Neuron (in vitro differentiated cells): ENCODE measurements around the gene C21orf58.

Experiments used
- H2AFZ ChIP-seq: one replicate; pipeline ENCODE4 v1.6.1; 2013; ENCODE audit warnings: low read depth, mild to moderate bottlenecking, inconsistent platforms, low read length, moderate library complexity
- H3K27me3 ChIP-seq: one replicate; pipeline ENCODE4 v1.6.1; 2013; ENCODE audit warnings: low read length; ENCODE audit not compliant: insufficient read depth
- H3K36me3 ChIP-seq: one replicate; pipeline ENCODE4 v1.6.1; 2013; ENCODE audit warnings: low read length; ENCODE audit not compliant: insufficient read depth
- H3K4me1 ChIP-seq: one replicate; pipeline ENCODE4 v1.6.1; 2013; ENCODE audit warnings: low read length; ENCODE audit not compliant: insufficient read depth
- H3K4me3 ChIP-seq: 2 replicates; pipeline ENCODE4 v1.5.1; 2013; ENCODE audit warnings: mild to moderate bottlenecking, low read length, moderate library complexity
- H3K9me3 ChIP-seq: one replicate; pipeline ENCODE4 v1.6.1; 2013; ENCODE audit warnings: low read length

Gene C21orf58

DNA sequence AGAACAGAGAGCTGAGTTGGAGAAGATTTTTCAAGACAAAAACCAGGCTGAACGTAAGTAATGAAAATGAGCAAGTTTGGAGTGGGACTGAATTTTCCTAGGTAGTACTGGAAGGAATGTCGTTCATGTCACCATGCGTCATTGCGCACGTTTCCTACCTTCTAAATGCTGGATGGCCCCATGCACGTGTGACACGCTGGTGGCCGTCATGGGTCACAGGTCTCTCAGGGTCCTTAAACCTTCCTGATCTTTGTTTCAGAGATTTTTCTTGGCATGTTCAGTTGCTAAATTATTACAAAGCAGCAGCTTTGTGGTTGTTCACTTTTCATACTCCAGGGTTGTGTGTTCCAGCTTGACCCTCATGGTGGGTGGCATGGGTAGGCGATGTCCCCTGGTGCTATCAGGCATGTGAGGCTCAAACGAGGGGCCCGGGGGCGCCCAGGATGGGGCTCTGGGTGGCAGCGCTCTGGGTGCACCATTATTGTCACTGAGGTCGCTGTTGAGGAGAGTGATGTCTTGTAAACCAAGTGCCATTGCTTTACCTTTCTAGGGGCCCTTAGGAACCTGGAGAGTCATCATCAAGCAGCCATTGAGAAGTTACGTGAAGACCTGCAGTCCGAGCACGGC is 25.6 kb upstream of the C21orf58 start:
- Histone ChIP-seq H3K4me1 (no peaks in the 10 kb centered on the region), H3K27me3 (no peaks in the 10 kb centered on the region), H2AFZ (no peak overlapping the region), H3K36me3 (peaks cover 83% of the 10 kb centered on the region), H3K4me3 (no peak overlapping the region), H3K9me3 (no peaks in the 10 kb centered on the region)

DNA sequence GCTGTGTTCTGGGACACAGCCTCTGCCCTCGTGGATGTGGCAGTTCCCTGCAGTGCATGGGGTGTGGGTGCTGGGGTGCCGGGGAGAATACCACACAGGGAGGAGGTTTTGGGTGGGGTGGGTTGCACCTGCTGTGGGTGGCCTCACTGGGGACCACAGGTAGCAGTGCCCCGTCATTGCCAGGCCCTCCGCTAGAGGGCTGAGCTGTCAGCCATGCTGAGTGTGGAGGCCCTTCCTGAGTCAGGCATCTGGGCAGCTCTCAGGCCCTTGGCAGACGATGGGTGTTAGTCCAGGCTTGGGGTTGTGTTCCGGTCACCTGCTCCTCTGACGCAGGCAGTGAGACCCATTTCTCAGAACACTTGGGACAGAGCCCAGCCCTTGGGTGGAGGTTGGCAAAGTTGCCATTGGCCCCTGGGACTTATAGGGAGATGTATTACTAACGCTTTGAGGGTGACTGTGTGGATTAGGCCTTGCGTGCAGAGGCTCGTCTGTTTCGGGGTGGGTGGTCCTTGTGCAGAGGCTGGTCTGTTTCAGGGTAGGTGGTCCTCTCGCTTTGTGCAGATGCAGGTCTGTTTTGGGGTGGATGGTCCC is 24.2 kb upstream of the C21orf58 start:
- no peak overlapping the region for H3K4me3 ChIP-seq
- H3K9me3 ChIP-seq: peaks cover 2% of the 10 kb centered on the region
- peaks cover 70% of the 10 kb centered on the region for H3K36me3 ChIP-seq
- no peak overlapping the region for H2AFZ ChIP-seq
- no peaks in the 10 kb centered on the region for H3K27me3 ChIP-seq
- no peaks in the 10 kb centered on the region for H3K4me1 ChIP-seq

DNA sequence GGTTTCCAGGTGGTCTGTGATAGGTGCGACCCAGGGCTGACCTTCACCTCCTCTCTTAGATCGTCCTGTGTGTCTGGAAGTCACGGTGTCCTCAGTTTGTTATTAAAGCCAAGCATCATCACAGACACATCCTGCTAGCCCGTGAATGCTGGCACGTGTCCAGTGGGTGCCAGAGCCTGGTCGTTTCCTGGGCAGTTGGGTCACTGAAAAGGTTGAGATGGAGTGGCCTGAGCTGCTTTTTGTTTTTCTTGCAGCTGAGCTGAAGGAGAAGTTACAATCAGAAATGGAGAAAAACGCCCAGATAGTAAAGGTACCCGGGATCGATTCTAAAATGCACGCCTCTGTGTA is 23.5 kb upstream of the C21orf58 start:
- Histone ChIP-seq H3K4me3 (no peak overlapping the region), H3K27me3 (no peaks in the 10 kb centered on the region), H3K4me1 (no peaks in the 10 kb centered on the region), H2AFZ (no peak overlapping the region), H3K9me3 (peaks cover 2% of the 10 kb centered on the region), H3K36me3 (peaks cover 65% of the 10 kb centered on the region)

DNA sequence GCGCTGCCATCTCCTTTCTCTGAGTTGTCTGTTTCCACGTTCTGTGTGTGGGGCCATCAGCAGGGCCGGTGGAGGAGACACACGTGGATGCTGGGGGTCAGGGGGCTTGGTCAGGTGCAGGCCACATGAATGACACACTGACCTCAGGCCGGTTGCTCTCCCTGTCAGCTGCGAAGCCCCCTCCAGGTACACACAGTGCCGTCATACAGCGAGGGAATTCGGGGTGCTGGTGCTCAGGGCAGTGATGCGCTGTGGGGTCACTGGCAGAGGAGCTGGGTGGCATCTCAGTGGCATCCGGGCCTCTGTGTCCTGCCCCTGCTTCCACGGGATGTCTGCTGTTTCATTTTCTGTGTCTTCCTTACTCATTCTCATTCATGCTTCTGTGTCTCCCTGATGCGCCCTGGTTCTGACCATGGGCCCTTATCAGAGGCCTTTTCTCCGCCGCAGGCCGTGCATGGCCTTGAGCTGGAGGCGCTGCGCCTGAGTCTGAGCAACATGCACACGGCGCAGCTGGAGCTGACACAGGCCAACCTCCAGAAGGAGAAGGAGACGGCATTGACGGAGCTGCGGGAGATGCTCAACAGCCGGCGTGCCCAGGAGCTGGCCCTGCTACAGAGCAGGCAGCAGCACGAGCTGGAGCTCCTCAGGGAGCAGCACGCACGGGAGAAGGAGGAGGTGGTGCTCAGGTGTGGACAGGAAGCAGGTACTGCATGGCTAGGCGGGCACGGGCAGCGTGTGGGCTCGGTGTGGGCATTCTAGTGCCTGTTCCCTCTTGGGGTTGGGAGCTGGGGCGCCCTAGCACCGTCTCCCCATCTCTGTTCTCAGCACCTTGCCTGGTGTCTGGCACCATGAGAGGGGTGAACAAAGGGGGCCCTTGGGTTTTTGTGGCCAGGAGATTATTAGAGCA is 22.9 kb upstream of the C21orf58 start:
- Histone ChIP-seq H3K27me3 (no peaks in the 10 kb centered on the region), H3K36me3 (peaks cover 64% of the 10 kb centered on the region), H3K4me3 (no peak overlapping the region), H2AFZ (no peak overlapping the region), H3K9me3 (peaks cover 3% of the 10 kb centered on the region), H3K4me1 (no peaks in the 10 kb centered on the region)

DNA sequence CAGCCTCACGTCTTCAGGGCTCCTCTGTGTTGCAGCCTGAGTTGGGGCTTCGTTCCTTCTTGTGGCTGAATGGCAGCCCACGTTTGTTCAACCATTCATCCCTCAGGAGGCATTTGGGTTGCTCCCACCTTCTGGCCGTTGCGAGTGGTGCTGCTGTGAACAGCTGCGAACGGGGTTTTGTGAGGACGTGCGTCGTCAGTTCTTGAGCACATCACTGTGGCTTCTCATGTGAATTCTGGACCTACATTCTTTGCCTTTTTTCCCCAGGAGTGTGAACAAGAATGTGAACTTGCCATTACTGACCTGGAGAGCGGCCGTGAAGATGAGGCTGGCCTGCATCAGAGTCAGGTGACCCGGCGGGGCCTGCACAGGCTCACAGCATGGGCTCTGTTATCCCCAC is 22.2 kb upstream of the C21orf58 start:
- no peak overlapping the region for H3K4me3 ChIP-seq
- peaks cover 5% of the 10 kb centered on the region for H3K9me3 ChIP-seq
- H3K36me3 ChIP-seq: peaks cover 59% of the 10 kb centered on the region
- no peaks in the 10 kb centered on the region for H3K27me3 ChIP-seq
- H2AFZ ChIP-seq: no peak overlapping the region
- no peaks in the 10 kb centered on the region for H3K4me1 ChIP-seq

DNA sequence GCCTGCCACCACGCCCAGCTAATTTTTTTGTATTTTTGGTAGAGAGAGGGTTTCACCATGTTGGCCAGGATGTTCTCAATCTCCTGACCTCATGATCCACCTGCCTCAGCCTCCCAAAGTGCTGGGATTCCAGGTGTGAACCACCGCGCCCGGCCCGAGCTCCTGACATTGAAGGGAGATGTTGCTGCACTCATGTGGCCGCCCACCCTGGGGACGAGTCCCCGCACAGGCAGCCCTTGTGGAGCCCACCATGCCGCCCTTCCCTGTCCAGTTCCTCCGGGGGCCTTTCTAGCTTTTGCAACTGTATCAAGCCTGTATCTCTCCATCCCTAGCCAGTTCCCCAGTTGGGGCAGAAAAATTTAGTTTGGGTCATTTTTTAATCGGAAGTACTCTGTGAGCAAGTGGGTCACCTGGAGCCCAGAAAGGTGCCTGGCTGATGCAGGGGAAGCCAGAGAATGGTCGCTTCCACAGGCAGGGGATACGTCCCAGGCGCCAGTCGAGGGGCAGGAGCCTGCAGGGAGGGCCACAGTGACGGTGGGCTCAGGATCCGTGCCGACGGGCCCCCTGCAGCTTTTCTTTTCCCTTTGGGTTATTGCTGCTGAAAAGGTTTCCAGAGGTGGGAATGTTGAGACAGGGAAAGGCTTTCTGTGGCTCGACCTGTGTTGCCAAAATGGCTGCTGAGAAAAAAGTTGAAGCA is 20.7 kb upstream of the C21orf58 start:
- peaks cover 58% of the 10 kb centered on the region for H3K36me3 ChIP-seq
- no peak overlapping the region for H2AFZ ChIP-seq
- H3K27me3 ChIP-seq: no peaks in the 10 kb centered on the region
- no peak overlapping the region for H3K4me3 ChIP-seq
- peaks cover 5% of the 10 kb centered on the region for H3K9me3 ChIP-seq
- H3K4me1 ChIP-seq: no peaks in the 10 kb centered on the region

DNA sequence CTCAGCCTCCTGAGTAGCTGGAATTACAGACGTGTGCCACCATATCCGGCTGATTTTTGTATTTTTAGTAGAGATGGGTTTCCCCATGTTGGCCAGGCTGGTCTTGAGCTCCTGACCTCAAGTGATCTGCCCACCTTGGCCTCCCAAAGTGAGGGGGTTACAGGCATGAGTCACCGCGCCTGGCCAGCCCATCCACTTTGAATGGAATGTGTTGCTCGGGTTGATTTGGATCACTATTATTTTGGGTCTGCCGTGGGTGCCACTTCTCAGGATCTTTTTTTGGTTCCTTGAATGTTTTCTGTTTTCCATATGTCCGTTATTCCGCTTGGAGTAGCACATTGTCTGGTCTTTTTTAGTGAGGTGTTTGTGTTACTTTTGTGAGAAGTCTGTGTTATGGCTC is 17.3 kb upstream of the C21orf58 start:
- H3K9me3 ChIP-seq: peaks cover 5% of the 10 kb centered on the region
- H3K36me3 ChIP-seq: peaks cover 52% of the 10 kb centered on the region
- H3K4me3 ChIP-seq: no peak overlapping the region
- no peak overlapping the region for H2AFZ ChIP-seq
- H3K27me3 ChIP-seq: no peaks in the 10 kb centered on the region
- H3K4me1 ChIP-seq: no peaks in the 10 kb centered on the region

DNA sequence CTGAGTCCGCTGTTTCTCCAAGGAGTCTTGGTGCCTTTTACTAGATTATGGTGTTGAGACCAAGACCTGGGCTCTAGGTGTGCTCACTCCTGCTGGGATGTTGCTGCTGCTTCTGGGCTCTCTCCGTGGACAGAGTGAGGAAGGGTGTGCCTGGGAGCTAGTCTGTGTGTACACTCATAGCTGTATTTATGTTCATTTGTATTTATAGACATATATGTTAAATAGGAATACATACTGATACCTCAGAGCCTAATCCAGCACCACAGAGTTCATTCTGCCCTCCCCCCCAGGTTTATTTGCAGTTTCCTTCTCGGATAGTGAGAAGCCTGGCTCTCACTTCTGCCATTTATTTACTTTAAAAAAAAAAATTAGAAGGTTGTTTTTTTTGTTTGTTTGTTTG is 12.9 kb upstream of the C21orf58 start:
- Histone ChIP-seq H3K36me3 (peaks cover 62% of the 10 kb centered on the region), H3K4me3 (no peak overlapping the region), H3K9me3 (peaks cover 3% of the 10 kb centered on the region), H2AFZ (no peak overlapping the region), H3K4me1 (no peaks in the 10 kb centered on the region), H3K27me3 (no peaks in the 10 kb centered on the region)

DNA sequence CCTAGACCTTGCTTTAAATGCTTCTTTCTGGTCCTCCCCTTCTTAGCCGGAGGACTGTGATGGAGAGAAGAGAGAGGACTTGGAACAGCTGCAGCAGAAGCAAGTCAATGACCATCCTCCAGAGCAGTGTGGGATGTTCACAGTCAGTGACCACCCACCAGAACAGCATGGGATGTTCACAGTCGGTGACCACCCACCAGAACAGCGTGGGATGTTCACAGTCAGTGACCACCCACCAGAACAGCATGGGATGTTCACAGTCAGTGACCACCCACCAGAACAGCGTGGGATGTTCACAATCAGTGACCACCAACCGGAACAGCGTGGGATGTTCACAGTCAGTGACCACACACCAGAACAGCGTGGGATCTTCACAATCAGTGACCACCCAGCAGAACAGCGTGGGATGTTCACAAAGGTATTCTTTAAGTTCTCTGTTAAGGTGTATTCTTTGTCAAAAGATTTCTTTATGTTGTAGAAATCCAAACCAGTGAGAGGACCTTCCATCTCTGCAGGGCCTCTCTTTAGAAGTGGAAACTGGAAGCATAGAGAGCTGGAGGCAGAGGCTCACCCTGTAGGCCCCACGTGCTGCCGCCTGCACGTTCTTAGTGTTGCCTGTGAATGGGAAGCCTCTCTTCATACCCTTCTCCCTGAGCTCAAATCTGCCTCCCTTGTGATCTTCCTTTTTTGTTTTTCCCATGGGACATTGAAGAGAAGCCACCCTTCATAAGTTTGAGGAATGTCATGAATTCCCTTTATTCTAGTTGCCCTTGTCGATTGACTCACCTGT is 10.9 kb upstream of the C21orf58 start:
- Histone ChIP-seq H3K4me3 (no peak overlapping the region), H3K27me3 (no peaks in the 10 kb centered on the region), H3K4me1 (no peaks in the 10 kb centered on the region), H3K36me3 (peaks cover 64% of the 10 kb centered on the region), H2AFZ (no peak overlapping the region), H3K9me3 (no peaks in the 10 kb centered on the region)

DNA sequence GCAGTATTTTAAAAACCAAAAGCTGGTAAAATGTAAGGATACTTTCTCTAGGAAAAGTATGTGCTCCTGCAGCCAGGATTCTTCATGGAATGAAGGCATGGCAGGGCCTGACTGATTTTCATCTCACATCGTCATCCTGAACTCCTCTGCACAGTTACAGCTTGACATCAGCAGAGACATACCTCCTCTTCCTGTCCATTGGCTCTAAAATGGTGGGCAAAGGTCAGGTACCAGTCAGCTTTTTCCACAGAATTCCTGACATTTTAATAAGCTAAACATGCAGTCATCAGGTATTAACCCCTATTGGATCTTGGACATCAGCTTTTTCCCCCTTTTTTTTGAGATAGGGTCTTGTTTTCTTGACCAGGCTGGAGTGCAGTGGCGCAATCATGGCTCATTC is 6.1 kb upstream of the C21orf58 start:
- H3K9me3 ChIP-seq: no peaks in the 10 kb centered on the region
- H3K4me3 ChIP-seq: no peak overlapping the region
- no peak overlapping the region for H2AFZ ChIP-seq
- peaks cover 50% of the 10 kb centered on the region for H3K36me3 ChIP-seq
- H3K4me1 ChIP-seq: peaks cover 4% of the 10 kb centered on the region
- H3K27me3 ChIP-seq: no peaks in the 10 kb centered on the region

DNA sequence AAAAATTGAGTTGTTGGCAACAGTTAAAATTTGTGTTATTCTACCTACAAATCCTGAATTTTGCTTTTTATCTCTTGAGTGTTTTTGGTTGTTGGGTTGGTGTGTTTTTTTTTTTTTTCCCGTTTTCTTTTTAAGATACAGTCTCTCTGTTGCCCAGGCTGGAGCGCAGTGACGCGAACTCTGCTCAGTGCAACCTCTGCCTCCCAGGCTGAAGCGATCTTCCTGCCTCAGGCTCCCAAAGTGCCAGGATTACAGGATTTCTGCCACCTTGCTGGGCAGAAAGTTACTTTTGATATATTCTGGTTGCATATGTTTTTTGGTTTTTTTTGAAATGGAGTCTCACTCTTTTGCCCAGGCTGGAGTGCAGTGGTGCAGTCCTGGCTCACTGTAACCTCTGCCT is 4.5 kb upstream of the C21orf58 start:
- H2AFZ ChIP-seq: no peak overlapping the region
- peaks cover 4% of the 10 kb centered on the region for H3K4me1 ChIP-seq
- H3K36me3 ChIP-seq: peaks cover 42% of the 10 kb centered on the region
- no peaks in the 10 kb centered on the region for H3K9me3 ChIP-seq
- H3K4me3 ChIP-seq: no peak overlapping the region
- H3K27me3 ChIP-seq: no peaks in the 10 kb centered on the region

DNA sequence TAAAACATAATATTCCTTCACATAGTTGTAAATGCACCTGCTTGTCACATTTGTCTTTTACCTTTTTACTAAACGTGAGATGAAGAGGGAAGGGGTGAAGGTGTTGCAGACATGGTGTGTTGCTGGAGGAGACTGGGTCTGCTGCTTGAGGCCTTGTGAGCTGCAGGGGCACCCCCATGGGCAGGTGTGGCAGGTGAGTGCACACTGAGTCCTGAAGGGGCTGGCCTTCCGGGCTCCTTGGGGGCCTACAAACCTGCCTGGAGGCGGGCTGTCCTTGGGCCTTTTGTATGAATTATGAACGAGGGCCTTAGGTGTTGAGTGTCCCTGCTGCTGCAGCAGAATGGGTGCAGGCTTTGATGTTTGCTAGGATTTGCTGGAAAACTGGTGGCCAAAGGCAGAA is 4.0 kb upstream of the C21orf58 start:
- peaks cover 40% of the 10 kb centered on the region for H3K36me3 ChIP-seq

More for the DNA sequence above, 4.0 kb upstream of the C21orf58 start:
- Histone ChIP-seq H3K4me3 (no peak overlapping the region), H2AFZ (no peak overlapping the region), H3K27me3 (no peaks in the 10 kb centered on the region), H3K4me1 (peaks cover 6% of the 10 kb centered on the region), H3K9me3 (no peaks in the 10 kb centered on the region)
